Thoracic aorta endothelial cell (primary cell): Measurements from ENCODE around the gene GALNT16. TPM values are rescaled to one million over a fixed set of nuclear protein-coding genes. Genes with fewer than 3 reads are reported as not detected.

Experiments
- total RNA-seq: library from RNA; depleted of rRNA; stranded (reverse); fragments of >200 nt; gene quantifications from 2 replicates; pipeline ENCODE4 v1.2.3, GENCODE V29; 2012

Gene GALNT16
- 0.07 and 0.40 TPM in 2 replicates for total RNA-seq

GRCh38 chr14:69259527-69260189 lies at the start of gene GALNT16:
Gene GALNT16 (plus strand): TSS chr14:69260158. CDS start chr14:69260291, 133 bp downstream.

GRCh38 chr14:69398053-69398817 lies 138.3 kb downstream of the GALNT16 start, which contains the start of the genes ERH and SLC39A9:
Gene ERH (minus strand): TSS chr14:69398299. CDS start chr14:69398233, 66 bp downstream.
Gene SLC39A9 (plus strand): TSS chr14:69398692. CDS start chr14:69399370, 678 bp downstream.

Other genes with a start within 250 kb of the GALNT16 start
- gene DCAF5, start 107.0 kb upstream of the GALNT16 start, total RNA-seq: 29.0 and 31.3 TPM in 2 replicates
- gene EXD2, start 68.7 kb upstream of the GALNT16 start, total RNA-seq: 25.5 and 27.2 TPM in 2 replicates
- gene ERH, start 138.1 kb downstream of the GALNT16 start, total RNA-seq: 156 and 167 TPM in 2 replicates
- 110 and 118 TPM in 2 replicates for gene SLC39A9, start 138.5 kb downstream of the GALNT16 start, total RNA-seq
- gene PLEKHD1, start 224.6 kb downstream of the GALNT16 start, total RNA-seq: under 0.01 and 0.07 TPM in 2 replicates